Body of pancreas (tissue), 4 donors: ENCODE measurements around the gene FHOD1. TPM values are rescaled to one million over a fixed set of nuclear protein-coding genes. Genes with fewer than 3 reads are reported as not detected.

Experiments used
- ATAC-seq: fragments of 150-250 bp; one replicate; pipeline ENCODE4 v1.9.1; 2016
- DNase-seq, 4 donors: peaks; one replicate each; pipeline ENCODE4 v3.0.0-alpha.2; 2019
- H3K27ac ChIP-seq, 4 donors: fragments of 200-600 bp; sonication (generic); 1 replicate in 3 of 4; 2 replicates in 1 of 4; pipeline versions ENCODE4 v1.5.1 to v1.6.1; 2016 to 2019; ENCODE audit warnings: mild to moderate bottlenecking in 1 of 4, mixed read lengths in 1 of 4, moderate library complexity in 1 of 4
- H3K27me3 ChIP-seq, 2 donors: fragments of 200-600 bp; sonication (generic); one replicate each; pipeline ENCODE4 v1.6.0; 2016; ENCODE audit warnings: mild to moderate bottlenecking in 1 of 2
- H3K36me3 ChIP-seq, 2 donors: fragments of 200-600 bp; sonication (generic); replicated peaks in 1 of 2; 2 replicates each; pipeline ENCODE4 v1.5.1; 2016; ENCODE audit warnings: low read depth in 2 of 2; ENCODE audit not compliant: insufficient read depth in 1 of 2
- H3K4me1 ChIP-seq: fragments of 200-600 bp; sonication (generic); one replicate; pipeline ENCODE4 v1.6.0; 2016
- H3K4me3 ChIP-seq, 2 donors: fragments of 200-600 bp; sonication (generic); 1 replicate in 1 of 2; 2 replicates in 1 of 2; pipeline ENCODE4 v1.5.1; 2016 to 2019
- H3K9me3 ChIP-seq, 3 donors: fragments of 200-600 bp; sonication (generic); 1 replicate in 2 of 3; 2 replicates in 1 of 3; pipeline ENCODE4 v1.5.1; 2016
- POLR2A ChIP-seq, 3 donors: fragments of 450-650 bp; IDR thresholded peaks; one replicate each; pipeline ENCODE4 v1.6.1; 2016; ENCODE audit warnings: antibody characterized with exemption in 3 of 3, mild to moderate bottlenecking in 2 of 3
- WGBS, 2 donors: methylation state at CpG; one replicate each; pipeline ENCODE4 v1.1.5; 2017; 5-methylcytosine and 5-hydroxymethylcytosine counted together
- intact Hi-C: fragments of 100-400 bp; cut with DNase I; formaldehyde crosslinking; loops from one replicate; pipeline ENCODE4 v1.15.1; 2023
- total RNA-seq, 2 donors: library from RNA; depleted of rRNA; stranded (reverse); fragments of >200 nt; gene quantifications; one replicate each; pipeline ENCODE4 v1.1.0, GENCODE V29; 2016
- TF ChIP-seq, protein P1 (sequence below), 7 experiments: fragments of 450-650 bp in 4 of 7; fragments of 200-600 bp in 3 of 7; sonication (generic) in 3 of 7; IDR thresholded peaks; one replicate each; pipeline ENCODE4 v1.5.1; 2016 to 2019; ENCODE audit warnings: antibody characterized with exemption in 7 of 7

Gene FHOD1
- total RNA-seq, 2 donors from 2014 or later, result 12.2 to 26.4 TPM

DNA sequence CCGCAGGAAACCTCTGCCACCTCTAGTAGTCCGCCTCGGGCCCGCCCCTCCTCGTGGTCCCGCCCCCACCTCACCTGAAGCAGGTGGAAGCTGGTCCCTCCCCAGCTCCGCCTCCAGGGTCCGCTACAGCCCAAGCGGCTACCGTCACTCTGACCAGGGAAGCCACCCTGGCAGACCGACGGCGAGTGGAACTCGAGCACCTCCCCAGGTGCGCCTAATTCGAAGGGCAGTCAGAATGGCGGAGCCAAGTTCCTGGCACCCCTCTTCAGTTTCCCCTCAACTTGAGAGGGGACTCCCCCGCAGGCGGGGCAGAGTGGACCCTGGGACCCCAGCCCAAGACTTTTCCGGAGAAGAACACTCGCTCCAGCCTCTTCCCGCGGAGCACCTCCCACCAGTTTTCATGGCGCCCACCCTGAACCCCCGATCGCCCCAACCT, 507 bp downstream of the FHOD1 start:
- Histone ChIP-seq H3K4me1 (peaks cover 52% of the 10 kb centered on the region), H3K27ac (peak overlapping the region; percentile 83 to 97 (median 92)), H3K9me3 (no peaks in the 10 kb centered on the region), H3K4me3 (peak overlapping the region; percentile 33 to 68), H3K36me3 (no peaks in the 10 kb centered on the region), H3K27me3 (peaks cover 0 to 18% of the 10 kb centered on the region in 2 donors)
- peak; percentile 93 to 97 (median 96) for DNase-seq
- WGBS, 2 donors, result 0% methylated on average over 17 to 25 of the region's 26 CpGs
- TF ChIP-seq POLR2A (IDR thresholded peaks at IDR 0.05), result peak; percentile 70 to 94 (median 92)
- TF ChIP-seq, protein P1, sequence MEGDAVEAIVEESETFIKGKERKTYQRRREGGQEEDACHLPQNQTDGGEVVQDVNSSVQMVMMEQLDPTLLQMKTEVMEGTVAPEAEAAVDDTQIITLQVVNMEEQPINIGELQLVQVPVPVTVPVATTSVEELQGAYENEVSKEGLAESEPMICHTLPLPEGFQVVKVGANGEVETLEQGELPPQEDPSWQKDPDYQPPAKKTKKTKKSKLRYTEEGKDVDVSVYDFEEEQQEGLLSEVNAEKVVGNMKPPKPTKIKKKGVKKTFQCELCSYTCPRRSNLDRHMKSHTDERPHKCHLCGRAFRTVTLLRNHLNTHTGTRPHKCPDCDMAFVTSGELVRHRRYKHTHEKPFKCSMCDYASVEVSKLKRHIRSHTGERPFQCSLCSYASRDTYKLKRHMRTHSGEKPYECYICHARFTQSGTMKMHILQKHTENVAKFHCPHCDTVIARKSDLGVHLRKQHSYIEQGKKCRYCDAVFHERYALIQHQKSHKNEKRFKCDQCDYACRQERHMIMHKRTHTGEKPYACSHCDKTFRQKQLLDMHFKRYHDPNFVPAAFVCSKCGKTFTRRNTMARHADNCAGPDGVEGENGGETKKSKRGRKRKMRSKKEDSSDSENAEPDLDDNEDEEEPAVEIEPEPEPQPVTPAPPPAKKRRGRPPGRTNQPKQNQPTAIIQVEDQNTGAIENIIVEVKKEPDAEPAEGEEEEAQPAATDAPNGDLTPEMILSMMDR (IDR thresholded peaks at IDR 0.05), result peak in 3 of 7 experiments; percentile 20 to 43 (median 43)
- intact Hi-C loops, result no loop called here
- peak; percentile 81 for ATAC-seq

DNA sequence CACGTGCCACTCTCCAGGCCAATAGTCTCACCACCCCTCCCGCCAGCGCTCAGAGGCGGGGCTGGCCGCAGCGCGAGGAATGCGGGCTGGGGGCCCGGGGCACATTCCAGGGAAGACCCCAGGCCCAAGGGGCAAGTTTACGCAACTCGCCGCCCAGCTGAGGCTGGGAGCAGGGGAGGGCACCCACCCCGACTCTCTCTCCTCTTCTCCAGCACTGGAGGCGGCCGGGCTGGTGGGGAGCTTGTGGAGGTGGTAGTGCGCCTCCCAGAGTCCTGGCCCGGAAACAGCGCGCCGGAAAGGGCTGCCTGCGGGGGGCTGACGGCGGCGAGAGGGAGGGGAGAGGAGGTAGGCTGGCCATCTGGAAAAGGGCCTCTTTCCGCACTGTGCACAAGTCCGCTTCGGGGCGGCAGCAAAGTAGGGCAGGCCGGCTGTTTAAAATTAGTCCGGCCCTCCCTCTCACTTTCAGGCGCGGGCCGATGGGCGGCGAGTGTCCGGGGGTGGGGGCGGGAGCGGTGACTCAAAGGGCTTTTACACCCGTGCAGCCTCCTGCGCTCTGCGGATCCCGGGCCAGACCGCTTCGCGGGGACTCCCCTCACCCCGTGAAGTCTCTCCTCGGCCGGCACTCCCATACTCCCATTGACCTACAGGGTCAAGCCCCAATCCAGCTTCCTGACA, 1.1 kb downstream of the FHOD1 start:
- Histone ChIP-seq H3K36me3 (no peaks in the 10 kb centered on the region), H3K27ac (peak overlapping the region; percentile 83 to 97 (median 92)), H3K4me3 (peak overlapping the region; percentile 33 to 68), H3K27me3 (peaks cover 0 to 18% of the 10 kb centered on the region in 2 donors), H3K9me3 (no peaks in the 10 kb centered on the region), H3K4me1 (peaks cover 57% of the 10 kb centered on the region)
- intact Hi-C loops, result no loop called here
- 0% methylated on average over 10 to 31 of the region's 48 CpGs for WGBS, 2 donors
- DNase-seq (peak; percentile 67 to 78 (median 77)), ATAC-seq (peak; percentile 28)
- TF ChIP-seq, protein P1 (IDR thresholded peaks at IDR 0.05), result peak in 6 of 7 experiments; percentile 2 to 35 (median 18)
- no peak for TF ChIP-seq POLR2A (IDR thresholded peaks at IDR 0.05)

DNA sequence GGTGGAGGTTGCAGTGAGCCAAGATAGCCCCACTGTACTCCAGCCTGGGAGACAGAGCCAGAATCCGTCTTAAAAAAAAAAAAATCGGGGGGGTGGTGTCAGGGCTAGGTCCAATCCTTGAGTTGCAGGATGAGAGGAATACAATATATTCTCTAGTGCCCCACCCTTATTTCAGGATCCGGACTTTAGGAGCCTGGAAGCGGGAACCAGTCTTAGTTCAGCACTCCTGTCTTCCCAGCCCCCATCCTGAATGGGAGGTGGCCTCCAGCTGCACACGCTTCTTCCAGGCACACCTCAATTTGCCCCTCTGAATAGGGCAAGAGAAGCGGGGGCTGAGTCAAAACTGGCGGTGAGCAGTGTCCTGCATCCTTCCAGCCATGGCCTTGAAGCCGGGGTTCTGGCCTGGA, 1.6 kb downstream of the FHOD1 start:
- TF ChIP-seq, protein P1 (IDR thresholded peaks at IDR 0.05), result no peak
- TF ChIP-seq POLR2A (IDR thresholded peaks at IDR 0.05), result no peak
- peaks cover 0 to 18% of the 10 kb centered on the region in 2 donors for H3K27me3 ChIP-seq
- DNase-seq, result no peak
- 8 to 29% methylated on average over 4 to 8 of the region's 8 CpGs for WGBS, 2 donors
- H3K9me3 ChIP-seq, result no peaks in the 10 kb centered on the region
- peak overlapping the region; percentile 19 to 97 (median 88) for H3K27ac ChIP-seq
- no peak for ATAC-seq
- intact Hi-C loops, result no loop called here
- peak overlapping the region; percentile 33 to 68 for H3K4me3 ChIP-seq
- H3K4me1 ChIP-seq, result peaks cover 61% of the 10 kb centered on the region
- H3K36me3 ChIP-seq, result no peaks in the 10 kb centered on the region

DNA sequence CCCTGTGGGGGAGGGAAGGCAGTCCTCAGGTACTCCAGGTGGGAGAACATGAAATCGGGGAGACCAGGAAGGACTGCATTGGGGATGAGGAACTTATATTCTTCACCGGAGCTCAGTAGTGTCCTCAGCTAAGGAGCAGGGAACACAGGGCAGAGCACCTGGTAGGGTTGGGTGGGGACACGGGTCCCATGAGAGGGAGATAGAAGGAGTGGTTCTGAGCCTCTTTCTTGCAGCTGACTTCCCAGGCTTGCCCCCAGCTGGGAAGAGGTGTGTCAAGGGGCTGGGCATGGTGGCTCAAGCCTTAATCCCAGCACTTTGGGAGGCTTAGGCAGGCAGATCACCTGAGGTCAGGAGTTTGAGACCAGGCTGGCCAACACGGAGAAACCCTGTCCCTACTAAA, 2.1 kb downstream of the FHOD1 start:
- WGBS, 2 donors, result 61 to 73% methylated on average over 4 of the region's 4 CpGs
- ATAC-seq (no peak), DNase-seq (no peak)
- Histone ChIP-seq H3K27ac (peak overlapping the region; percentile 19 to 97 (median 88)), H3K9me3 (no peaks in the 10 kb centered on the region), H3K4me1 (peaks cover 66% of the 10 kb centered on the region), H3K27me3 (peaks cover 0 to 18% of the 10 kb centered on the region in 2 donors), H3K36me3 (no peaks in the 10 kb centered on the region), H3K4me3 (no peak overlapping the region)
- intact Hi-C loops, result no loop called here
- TF ChIP-seq POLR2A (IDR thresholded peaks at IDR 0.05), result no peak
- TF ChIP-seq, protein P1 (IDR thresholded peaks at IDR 0.05), result no peak
